ENCODE results near the gene DYRK1B.

DNA sequence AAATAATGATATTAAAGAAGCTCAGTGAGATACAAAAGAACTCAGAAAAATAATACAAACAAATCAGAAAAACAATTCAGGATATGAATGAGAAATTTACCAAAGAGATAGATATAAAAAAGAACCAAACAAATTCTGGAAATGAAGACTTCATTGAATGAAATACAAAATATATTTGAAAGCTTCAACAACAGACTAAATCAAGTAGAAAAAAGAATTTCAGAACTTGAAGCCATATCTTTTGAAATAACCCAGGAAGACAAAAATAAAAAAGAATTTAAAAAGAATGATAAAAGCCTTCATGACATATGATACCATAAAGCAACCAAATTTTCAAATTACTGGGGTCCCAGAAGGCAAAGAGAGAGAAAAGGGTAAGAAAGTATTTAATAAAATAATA is 45.7 kb downstream of the DYRK1B start:
- no peak for TF ChIP-seq EZH2 (IDR thresholded peaks at IDR 0.05; ENCODE audit: borderline replicate concordance, low read depth, low read length, poor library complexity, severe bottlenecking)
- TF ChIP-seq, protein P1, sequence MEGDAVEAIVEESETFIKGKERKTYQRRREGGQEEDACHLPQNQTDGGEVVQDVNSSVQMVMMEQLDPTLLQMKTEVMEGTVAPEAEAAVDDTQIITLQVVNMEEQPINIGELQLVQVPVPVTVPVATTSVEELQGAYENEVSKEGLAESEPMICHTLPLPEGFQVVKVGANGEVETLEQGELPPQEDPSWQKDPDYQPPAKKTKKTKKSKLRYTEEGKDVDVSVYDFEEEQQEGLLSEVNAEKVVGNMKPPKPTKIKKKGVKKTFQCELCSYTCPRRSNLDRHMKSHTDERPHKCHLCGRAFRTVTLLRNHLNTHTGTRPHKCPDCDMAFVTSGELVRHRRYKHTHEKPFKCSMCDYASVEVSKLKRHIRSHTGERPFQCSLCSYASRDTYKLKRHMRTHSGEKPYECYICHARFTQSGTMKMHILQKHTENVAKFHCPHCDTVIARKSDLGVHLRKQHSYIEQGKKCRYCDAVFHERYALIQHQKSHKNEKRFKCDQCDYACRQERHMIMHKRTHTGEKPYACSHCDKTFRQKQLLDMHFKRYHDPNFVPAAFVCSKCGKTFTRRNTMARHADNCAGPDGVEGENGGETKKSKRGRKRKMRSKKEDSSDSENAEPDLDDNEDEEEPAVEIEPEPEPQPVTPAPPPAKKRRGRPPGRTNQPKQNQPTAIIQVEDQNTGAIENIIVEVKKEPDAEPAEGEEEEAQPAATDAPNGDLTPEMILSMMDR (conservative IDR thresholded peaks at IDR 0.05; ENCODE audit: low read depth, low read length) = no peak

Measured in A673 (cell line).